Brain microvascular endothelial cell (primary cell): Measurements from ENCODE around the gene RIIAD1.

Source experiments
- DNase-seq: peaks from one replicate; pipeline ENCODE4 v3.0.0-alpha.2; 2020
- H3K27ac ChIP-seq: fragments of 250-450 bp; sonication (Bioruptor Pico); 2 replicates; pipeline ENCODE4 v1.5.1; 2020; ENCODE audit warnings: mild to moderate bottlenecking, moderate library complexity
- H3K27me3 ChIP-seq: fragments of 250-450 bp; sonication (Bioruptor Pico); replicated peaks from 2 replicates; pipeline ENCODE4 v1.5.1; 2020; ENCODE audit warnings: mild to moderate bottlenecking
- H3K36me3 ChIP-seq: fragments of 250-450 bp; sonication (Bioruptor Pico); replicated peaks from 2 replicates; pipeline ENCODE4 v1.5.1; 2020; ENCODE audit warnings: mild to moderate bottlenecking
- H3K4me3 ChIP-seq: 2 replicates; pipeline ENCODE4 v1.5.1; 2011; ENCODE audit warnings: low read depth, mild to moderate bottlenecking, control low read depth, low read length, moderate library complexity
- CTCF ChIP-seq: IDR thresholded peaks from 2 replicates; pipeline ENCODE4 v1.5.1; 2011; ENCODE audit warnings: low read depth, mild to moderate bottlenecking, moderate library complexity, low read length, control low read depth, inconsistent platforms; ENCODE audit errors: missing control alignments
- in situ Hi-C: cut with HindIII; loops from 2 replicates; pipeline ENCODE4 v1.10.0; 2017; ENCODE audit warnings: low sequenced_read_pairs, low pct_ligation_motif_present

Gene RIIAD1

DNA sequence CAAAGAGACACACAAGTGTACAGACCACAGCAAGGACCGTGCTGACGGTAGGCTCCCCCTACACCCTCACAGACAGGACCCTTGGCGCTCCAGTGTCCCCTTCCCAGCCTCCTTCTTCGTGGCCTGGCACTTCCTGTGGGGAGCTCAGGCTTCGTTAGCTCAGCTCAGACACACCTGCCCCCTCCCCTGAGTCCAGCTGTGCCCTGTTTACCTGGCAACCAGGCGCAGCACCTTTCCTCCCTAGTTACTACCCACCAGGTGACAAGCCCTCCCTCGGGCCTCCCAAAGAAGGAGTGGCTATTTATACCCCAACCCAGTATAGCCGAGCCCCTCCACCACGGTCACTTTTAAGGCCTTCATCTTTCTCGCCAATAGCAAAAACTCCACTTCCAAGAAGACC, 9.4 kb upstream of the RIIAD1 start:
- H3K4me3 ChIP-seq, result no peak overlapping the region
- no peak for TF ChIP-seq CTCF
- H3K36me3 ChIP-seq, result no peaks in the 10 kb centered on the region
- H3K27me3 ChIP-seq, result peaks cover 20% of the 10 kb centered on the region
- in situ Hi-C loops, result no loop called here
- H3K27ac ChIP-seq, result no peak overlapping the region
- no peak for DNase-seq

- in situ Hi-C loops, result no loop called here
- Histone ChIP-seq H3K4me3 (no peak overlapping the region), H3K27me3 (peaks cover 31% of the 10 kb centered on the region), H3K27ac (no peak overlapping the region), H3K36me3 (no peaks in the 10 kb centered on the region)
- DNase-seq, result no peak
- no peak for TF ChIP-seq CTCF
These were observed 8.3 kb upstream of the RIIAD1 start for GRCh38 chr1:151713044-151713443.

- DNase-seq, result no peak
- Histone ChIP-seq H3K4me3 (no peak overlapping the region), H3K36me3 (no peaks in the 10 kb centered on the region), H3K27ac (no peak overlapping the region), H3K27me3 (peaks cover 36% of the 10 kb centered on the region)
- TF ChIP-seq CTCF, result no peak
- in situ Hi-C loops, result no loop called here
These were observed 7.4 kb upstream of the RIIAD1 start for GRCh38 chr1:151713874-151714273.

DNA sequence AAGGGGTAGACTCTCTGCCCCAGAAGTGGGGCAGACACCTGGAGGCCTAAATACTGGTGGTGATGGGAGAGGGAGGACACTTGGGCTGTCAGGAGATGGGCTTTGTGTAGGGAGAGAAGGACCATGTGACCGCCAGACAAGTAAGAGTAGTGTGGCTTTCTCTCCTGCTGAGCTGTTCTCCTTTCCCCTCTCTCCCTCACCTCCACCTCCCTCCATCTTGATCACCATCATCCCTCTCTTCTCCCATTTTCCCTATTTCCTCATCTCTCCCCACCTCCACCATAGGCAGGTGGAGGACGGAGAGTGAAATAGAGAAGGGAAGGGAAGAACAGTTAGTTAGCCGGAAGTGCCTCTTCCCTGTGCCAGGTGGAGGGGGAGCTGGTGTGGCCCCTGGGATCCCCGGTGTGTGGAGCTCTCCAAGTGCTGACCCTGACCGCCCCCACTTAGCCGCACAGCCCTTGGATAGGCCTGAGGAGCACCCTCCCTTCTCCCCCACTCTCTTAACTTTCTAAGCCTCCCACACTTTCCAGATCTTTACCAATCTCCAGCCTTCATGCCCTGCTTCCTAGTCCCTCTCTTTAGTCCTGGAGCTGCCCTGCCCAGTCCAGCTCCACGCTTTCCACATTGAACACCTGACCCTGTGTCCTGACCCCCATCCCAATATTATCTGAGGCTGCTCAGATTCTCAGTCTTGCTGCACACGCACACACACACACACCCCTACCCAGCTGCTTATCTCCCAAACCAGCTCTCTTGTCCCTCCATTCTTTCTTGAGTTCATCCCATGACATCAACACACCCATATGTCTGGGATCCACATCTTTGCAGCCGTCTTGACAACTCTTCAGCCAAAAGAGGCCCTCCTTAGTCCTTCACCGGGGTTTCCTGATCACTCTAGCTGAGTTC, 6.2 kb upstream of the RIIAD1 start:
- in situ Hi-C loops, result no loop called here
- DNase-seq, result no peak
- Histone ChIP-seq H3K4me3 (no peak overlapping the region), H3K36me3 (no peaks in the 10 kb centered on the region), H3K27ac (no peak overlapping the region), H3K27me3 (peaks cover 45% of the 10 kb centered on the region)
- TF ChIP-seq CTCF, result no peak

DNA sequence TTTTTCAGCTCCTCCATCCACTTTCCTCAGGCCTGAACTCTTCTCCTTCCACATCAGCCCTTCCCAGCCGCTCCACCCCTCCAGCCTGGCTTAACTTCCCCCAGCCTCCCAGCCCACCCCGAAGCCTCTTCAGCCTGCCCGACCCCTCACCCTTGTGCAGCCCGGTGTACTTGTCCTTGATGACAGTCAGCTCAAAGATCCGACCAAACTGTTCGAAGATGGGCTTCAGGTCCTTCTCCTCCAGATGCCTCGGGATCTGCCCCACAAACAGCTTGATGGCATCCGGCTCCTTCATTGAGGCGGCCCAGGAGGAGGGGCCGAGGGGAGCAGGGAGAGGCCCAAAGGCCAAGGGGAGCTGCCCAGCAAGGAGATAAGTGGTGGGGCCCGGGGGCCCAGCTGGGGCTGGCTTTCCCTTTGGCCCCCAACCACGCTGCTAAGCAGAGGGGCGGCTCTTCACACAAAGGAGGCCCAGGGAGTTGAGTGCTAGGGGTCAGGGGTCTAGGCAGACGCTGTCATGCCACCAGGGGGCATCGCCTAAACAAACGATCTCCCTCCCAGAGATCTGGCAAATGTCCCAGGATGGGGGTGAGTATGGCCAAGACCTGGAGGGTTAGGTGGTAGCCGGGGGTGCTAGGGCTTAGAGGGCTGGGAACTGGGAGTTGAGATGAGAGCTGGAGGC, 5.5 kb upstream of the RIIAD1 start:
- TF ChIP-seq CTCF, result peak; percentile 22
- H3K27me3 ChIP-seq, result peaks cover 45% of the 10 kb centered on the region
- H3K36me3 ChIP-seq, result no peaks in the 10 kb centered on the region
- in situ Hi-C loops, result no loop called here
- no peak overlapping the region for H3K27ac ChIP-seq
- no peak overlapping the region for H3K4me3 ChIP-seq
- DNase-seq, result no peak
